ENCODE data around the gene OR56A4. TPM values are rescaled to one million over a fixed set of nuclear protein-coding genes. Genes with fewer than 3 reads are reported as not detected.
"Not testable (repeated sequence)": the region's sequence is repeated elsewhere in the genome, so short reads cannot be mapped to it uniquely, and the experiment has no call there.

Gene OR56A4
- polyA plus RNA-seq, 3 donors = 0.04 to 0.06 TPM; not detected in 1

GRCh38 chr11:5966958-5967357, 39.8 kb downstream of the OR56A4 start:
- no peak for DNase-seq (ENCODE audit: low read depth in 3 of 3, low spot score in 2 of 3)

GRCh38 chr11:5960704-5961320, 45.9 kb downstream of the OR56A4 start:
- not testable (repeated sequence) for DNase-seq (ENCODE audit: low read depth in 3 of 3, low spot score in 2 of 3)

GRCh38 chr11:5955586-5955985, 51.2 kb downstream of the OR56A4 start:
- DNase-seq (ENCODE audit: low read depth in 3 of 3, low spot score in 2 of 3) = no peak

Other genes with a start within 250 kb of the OR56A4 start
- gene OR52N5, start 223.6 kb downstream of the OR56A4 start, polyA plus RNA-seq (ENCODE audit: insufficient read length in 3 of 3) = not detected
- not detected for gene OR52N1, start 215.7 kb downstream of the OR56A4 start, polyA plus RNA-seq (ENCODE audit: insufficient read length in 3 of 3)
- not detected for gene OR52N2, start 198.0 kb downstream of the OR56A4 start, polyA plus RNA-seq (ENCODE audit: insufficient read length in 3 of 3)
- gene OR52E6, start 165.0 kb downstream of the OR56A4 start, polyA plus RNA-seq (ENCODE audit: insufficient read length in 3 of 3) = not detected
- gene OR52E8, start 149.3 kb downstream of the OR56A4 start, polyA plus RNA-seq (ENCODE audit: insufficient read length in 3 of 3) = not detected
- not detected for gene OR52E4, start 126.3 kb downstream of the OR56A4 start, polyA plus RNA-seq (ENCODE audit: insufficient read length in 3 of 3)
- not detected for gene OR52E5, start 113.7 kb downstream of the OR56A4 start, polyA plus RNA-seq (ENCODE audit: insufficient read length in 3 of 3)
- gene OR56A3, start 64.7 kb downstream of the OR56A4 start, polyA plus RNA-seq (ENCODE audit: insufficient read length in 3 of 3) = not detected
- not detected for gene OR56A5, start 38.5 kb downstream of the OR56A4 start, polyA plus RNA-seq (ENCODE audit: insufficient read length in 3 of 3)
- gene OR52L1, start 20.0 kb downstream of the OR56A4 start, polyA plus RNA-seq (ENCODE audit: insufficient read length in 3 of 3) = not detected
- gene OR56A1, start 23.8 kb upstream of the OR56A4 start, polyA plus RNA-seq (ENCODE audit: insufficient read length in 3 of 3) = not detected
- gene OR56B4, start 100.7 kb upstream of the OR56A4 start, polyA plus RNA-seq (ENCODE audit: insufficient read length in 3 of 3) = under 1 TPM in 2 of 3 donors, not detected in 1; 0.14 to 0.25 TPM
- gene OR52B2, start 163.4 kb upstream of the OR56A4 start, polyA plus RNA-seq (ENCODE audit: insufficient read length in 3 of 3) = not detected
- under 1 TPM in 2 of 3 donors, not detected in 1; 0.11 to 0.19 TPM for gene OR52W1, start 192.3 kb upstream of the OR56A4 start, polyA plus RNA-seq (ENCODE audit: insufficient read length in 3 of 3)
- gene C11orf42, start 198.6 kb upstream of the OR56A4 start, polyA plus RNA-seq (ENCODE audit: insufficient read length in 3 of 3) = under 1 TPM; 0.64 to 0.83 (median 0.75) TPM
- 10 to 100 TPM; 35.4 to 45.6 (median 38.1) TPM for gene FHIP1B, start 227.7 kb upstream of the OR56A4 start, polyA plus RNA-seq (ENCODE audit: insufficient read length in 3 of 3)
- under 1 TPM; 0.08 to 0.14 (median 0.11) TPM for gene CNGA4, start 232.1 kb upstream of the OR56A4 start, polyA plus RNA-seq (ENCODE audit: insufficient read length in 3 of 3)

Measured in right renal cortex interstitium (tissue), 3 donors.